ENCODE results near the gene PTPRG.

The PTPRG gene

GRCh38 chr3:62249855-62250543, 688.6 kb downstream of the PTPRG start:
- DNase-seq = no peak

DNA sequence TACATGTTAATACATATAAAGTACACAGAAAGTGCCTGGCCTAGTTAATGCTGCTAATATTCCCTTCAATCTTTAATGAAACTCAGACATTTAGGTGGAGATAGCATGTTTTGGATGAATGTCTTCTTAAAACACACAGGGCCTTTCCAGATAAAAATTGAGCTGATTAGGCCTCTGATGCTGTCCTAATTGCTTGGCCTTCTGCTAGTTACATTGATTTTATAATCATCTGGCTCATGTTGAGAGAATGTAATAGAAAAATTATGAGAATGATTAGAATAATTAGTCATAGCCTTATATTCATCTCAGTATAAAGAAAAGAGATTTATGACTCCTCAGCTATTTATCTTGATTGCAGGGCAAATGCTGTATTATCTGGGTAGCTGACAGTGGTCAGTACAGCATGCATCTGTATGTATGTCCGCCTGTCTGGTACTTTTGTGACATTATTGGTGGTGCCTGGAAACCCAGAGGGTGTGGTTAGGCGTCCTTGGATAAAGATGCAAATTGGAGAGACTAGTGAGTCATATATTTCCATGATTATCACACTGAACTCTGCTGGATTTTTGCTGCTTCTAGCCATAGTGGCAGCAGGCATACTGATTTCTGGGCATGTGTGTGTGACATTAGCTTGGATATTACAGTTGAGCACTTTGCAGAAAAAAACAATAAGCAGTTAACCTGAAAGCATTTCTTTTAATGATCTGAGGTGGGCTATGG, 691.2 kb downstream of the PTPRG start:
- no peak for DNase-seq

GRCh38 chr3:62253971-62254370, 692.6 kb downstream of the PTPRG start:
- no peak for DNase-seq

- DNase-seq = no peak
These were observed 694.4 kb downstream of the PTPRG start for GRCh38 chr3:62255758-62256157.

- DNase-seq = no peak
These were observed 698.6 kb downstream of the PTPRG start for GRCh38 chr3:62259924-62260323.

DNA sequence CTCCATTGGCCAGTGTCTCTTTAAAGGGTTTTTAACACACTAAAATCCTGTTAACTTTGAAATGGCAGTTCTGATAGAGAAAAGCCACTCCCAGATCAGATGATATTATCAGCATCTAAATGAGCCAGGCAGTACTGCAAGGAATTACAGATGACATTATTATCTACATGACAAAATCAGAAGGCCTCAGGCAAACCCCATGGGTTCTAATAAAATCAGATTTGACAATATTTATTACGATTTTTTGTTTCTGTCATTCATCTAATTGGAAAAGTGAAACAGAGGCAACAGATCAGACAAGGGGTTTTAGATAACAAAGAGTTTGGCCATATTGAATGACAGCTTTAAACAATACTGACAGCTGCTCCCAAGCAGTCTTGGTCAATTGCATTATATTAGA, 699.3 kb downstream of the PTPRG start:
- no peak for DNase-seq

- no peak for DNase-seq
These were observed 699.8 kb downstream of the PTPRG start for GRCh38 chr3:62261121-62261520.

GRCh38 chr3:62261736-62262135, 700.4 kb downstream of the PTPRG start:
- DNase-seq = no peak

DNA sequence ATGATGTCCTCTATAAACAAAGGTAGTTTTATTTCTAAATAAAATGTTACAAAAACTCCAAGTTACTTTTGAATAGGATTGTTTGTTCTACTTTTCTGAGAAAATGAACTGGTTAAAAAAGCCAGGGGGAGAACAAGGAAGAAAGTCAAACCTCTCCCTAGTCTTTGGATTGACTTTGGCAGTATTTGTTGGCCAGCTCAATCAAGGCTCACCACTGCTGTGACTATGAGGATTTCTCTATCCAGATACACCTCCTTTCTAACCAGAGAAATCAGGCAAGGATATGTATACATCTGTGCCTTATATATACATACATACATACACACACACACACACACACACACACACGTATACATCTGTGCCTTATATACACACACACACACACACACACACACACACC, 704.2 kb downstream of the PTPRG start:
- no peak for DNase-seq

DNA sequence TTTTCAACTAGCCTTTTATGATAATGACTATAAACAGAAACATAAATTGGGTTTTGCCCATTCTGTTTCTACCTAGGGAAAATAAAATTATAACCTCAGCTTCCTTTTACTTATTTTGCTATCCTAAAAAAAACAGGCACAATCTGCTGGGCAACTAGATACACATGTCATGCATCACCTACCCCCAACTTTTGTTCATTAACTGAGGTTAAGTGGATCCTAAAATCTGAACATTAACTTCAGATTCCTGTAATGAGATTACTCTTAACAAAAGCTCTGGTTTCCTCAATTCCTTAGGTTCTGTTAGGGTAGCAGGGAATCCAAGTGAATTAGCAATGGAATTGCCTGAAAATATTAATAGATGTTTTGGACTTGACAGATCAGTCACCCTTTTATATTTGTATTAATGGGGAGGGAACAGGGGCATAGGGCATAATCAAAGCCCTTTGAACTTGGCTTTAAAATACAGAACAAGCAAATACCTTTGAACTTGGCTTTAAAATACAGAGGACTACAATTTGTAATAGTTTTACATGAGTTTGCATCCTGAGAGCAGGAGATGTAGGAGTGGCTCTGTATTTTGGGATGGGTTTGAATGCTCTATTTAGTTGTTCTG, 705.4 kb downstream of the PTPRG start:
- DNase-seq = no peak

DNA sequence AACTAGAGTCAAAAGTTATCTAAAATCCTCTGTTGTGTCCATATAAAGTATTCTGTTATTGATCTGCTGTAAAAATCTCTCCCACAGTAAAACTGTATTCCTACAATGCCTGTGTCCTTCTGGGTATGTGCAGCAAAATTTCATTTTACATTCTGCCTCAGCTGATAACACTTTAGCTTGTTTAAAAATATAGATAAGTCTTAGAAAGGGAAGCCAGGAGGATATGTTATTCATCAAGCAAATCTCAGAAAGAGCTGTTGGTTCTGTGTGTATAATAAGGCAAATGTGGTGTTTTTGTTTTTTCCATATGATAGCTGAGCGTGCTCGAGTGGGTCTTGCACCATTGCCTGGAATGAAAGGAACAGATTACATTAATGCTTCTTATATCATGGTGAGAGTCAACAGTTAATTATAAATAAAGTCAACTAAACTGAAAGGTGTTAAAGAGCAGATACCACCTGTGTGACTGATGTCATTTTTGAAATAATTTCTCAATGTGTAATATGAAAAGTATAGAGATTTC, 715.3 kb downstream of the PTPRG start:
- no peak for DNase-seq

DNA sequence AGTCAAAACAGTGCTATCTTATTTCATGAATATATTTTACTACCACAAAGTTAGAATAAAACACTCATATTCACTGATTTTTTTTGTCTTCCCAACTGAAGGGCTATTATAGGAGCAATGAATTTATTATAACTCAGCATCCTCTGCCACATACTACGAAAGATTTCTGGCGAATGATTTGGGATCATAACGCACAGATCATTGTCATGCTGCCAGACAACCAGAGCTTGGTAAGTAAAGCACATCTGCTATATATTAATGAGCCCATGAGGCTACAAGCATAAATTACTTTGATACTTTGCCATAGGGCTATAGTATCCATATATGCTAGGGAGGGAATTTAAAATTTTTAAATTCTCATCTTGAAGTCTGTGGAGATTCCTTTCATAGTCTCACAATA, 716.1 kb downstream of the PTPRG start:
- peak; percentile 47 for DNase-seq

- DNase-seq = no peak
These were observed 716.6 kb downstream of the PTPRG start for GRCh38 chr3:62277986-62278385.

- no peak for DNase-seq
These were observed 720.4 kb downstream of the PTPRG start for GRCh38 chr3:62281726-62282125.

GRCh38 chr3:62284442-62284841, 723.1 kb downstream of the PTPRG start:
- DNase-seq = no peak

DNA sequence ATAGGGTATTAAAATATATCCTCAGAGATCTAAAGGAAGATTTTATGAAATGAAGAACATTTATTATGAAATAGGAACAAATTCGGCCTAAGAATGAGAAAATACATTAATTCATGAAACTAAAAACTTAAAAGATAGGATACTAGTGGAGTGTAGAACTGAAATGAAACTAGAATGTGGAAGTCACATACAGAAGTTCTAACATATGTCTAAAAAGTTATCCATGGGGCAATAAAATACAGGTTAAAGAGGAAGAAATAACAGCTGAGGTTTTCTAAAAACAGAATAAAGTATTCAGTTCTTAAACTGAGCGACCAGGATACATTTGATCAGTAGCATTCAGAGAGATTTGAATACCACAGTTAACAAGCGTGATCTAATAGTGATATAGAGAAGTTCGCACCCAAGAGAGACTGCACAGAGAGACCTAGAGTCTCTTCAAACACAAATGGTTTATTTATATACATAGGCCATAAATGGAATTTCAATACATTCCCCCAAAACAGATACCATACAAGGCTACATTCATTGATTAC, 726.1 kb downstream of the PTPRG start:
- no peak for DNase-seq

- DNase-seq = no peak
These were observed 728.6 kb downstream of the PTPRG start for GRCh38 chr3:62289922-62290321.

GRCh38 chr3:62293051-62293780, 731.8 kb downstream of the PTPRG start:
- no peak for DNase-seq

- no peak for DNase-seq
These were observed 734.2 kb downstream of the PTPRG start for GRCh38 chr3:62295571-62295970.

GRCh38 chr3:62300617-62301016, 739.2 kb downstream of the PTPRG start:
- DNase-seq = no peak

- no peak for DNase-seq
These were observed 750.8 kb downstream of the PTPRG start for GRCh38 chr3:62312201-62312600.

GRCh38 chr3:62316525-62316924, 755.2 kb downstream of the PTPRG start:
- DNase-seq = no peak

GRCh38 chr3:62318365-62318751, 757.0 kb downstream of the PTPRG start:
- no peak for DNase-seq
